Islet of Langerhans (tissue), 1 donor: ENCODE data around the gene RIN3.
A peak's percentile ranks its signal among the peaks of the same experiment; 100 is the strongest.

Experiments
- FAIRE-seq: peaks from one replicate; lab custom pipeline; 2011; peaks lifted over from hg19 to GRCh38; lab: Jason Lieb, UNC

Gene RIN3

GRCh38 chr14:92687681-92688433 lies 174.3 kb downstream of the RIN3 start:
- FAIRE-seq, result no peak

GRCh38 chr14:92688434-92689375 lies 175.1 kb downstream of the RIN3 start:
- no peak for FAIRE-seq

DNA sequence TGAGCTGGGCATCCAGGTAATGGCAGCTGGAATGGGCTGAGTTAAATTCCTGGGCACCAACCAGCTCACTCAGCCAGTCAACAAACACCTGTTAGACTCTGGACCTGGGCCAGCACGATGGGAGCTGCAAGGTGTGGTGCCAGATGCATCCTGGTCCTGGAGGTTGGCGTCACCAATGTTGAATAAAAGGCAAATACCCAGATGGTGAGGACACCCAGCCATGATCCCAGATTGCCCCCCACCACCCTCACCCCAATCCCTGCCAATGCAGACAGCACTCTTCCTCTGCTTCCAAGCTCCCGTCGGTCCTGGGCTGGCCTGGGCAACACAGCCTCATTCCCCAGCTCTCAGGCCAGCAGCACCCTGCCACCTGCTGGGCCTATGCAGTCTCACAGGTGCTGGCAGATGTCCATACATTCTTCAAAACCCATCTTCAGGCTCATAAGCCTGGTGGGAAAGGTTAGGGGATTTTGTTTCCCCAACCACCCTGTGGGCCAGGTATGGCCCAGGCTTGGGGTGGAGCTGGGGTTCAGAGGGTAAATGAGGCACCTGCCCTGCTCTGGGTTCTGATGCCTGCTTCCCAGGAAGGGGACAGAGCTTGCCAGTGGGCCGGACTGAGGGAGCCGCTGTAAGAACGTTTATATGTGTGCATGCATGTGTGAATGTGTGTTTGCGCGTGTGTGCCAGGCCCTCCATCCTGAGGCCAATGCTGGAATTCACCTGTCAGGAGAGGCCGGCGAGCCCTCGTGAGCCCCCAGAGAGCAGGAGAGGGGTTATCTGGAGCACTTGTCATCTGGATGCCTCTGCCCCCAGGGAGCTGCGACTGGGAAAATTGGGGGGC lies 176.8 kb downstream of the RIN3 start:
- peak; percentile 55 for FAIRE-seq

DNA sequence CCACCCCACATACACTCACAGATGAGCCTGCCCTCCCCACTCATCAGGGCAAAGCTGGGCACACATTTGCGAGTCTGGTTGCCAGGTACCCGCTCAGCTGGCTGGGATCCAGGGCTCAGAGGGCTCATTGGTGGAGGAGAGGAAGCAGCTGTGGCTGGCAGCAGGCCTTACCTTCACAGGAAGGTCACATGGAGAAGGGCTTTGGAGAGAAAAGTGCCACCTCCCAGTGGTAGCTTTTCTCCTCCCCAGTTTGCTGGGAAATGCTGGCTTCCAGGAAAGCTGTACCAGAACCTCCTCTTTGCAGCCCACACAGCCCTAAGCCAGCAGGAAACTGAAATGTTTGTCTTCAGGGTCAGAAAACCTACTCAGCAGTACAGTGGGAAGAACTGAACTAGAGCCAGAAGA lies 179.2 kb downstream of the RIN3 start:
- peak; percentile 93 for FAIRE-seq

GRCh38 chr14:92693998-92694795 lies 180.6 kb downstream of the RIN3 start:
- FAIRE-seq, result no peak

DNA sequence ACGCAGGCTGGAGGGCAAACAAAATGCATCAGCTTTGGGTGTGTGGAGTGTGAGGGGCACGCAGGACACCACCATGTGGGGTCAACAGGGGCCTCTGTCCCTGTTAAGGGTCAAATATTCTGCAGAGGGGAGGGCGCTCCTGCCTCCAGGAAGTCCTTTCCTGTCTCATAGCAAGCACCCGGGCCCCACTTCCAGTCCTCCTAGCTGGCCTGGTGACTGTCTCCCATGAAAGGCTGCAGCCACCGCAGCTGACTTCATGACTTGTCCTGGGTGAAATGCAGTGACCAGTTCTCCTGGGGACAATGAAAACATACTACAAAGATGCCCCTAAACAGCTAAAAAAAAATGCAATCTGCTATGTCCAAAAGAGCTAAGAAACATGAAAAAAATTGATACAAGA lies 181.2 kb downstream of the RIN3 start:
- no peak for FAIRE-seq

- no peak for FAIRE-seq
These were observed 182.0 kb downstream of the RIN3 start for GRCh38 chr14:92695562-92695961.

DNA sequence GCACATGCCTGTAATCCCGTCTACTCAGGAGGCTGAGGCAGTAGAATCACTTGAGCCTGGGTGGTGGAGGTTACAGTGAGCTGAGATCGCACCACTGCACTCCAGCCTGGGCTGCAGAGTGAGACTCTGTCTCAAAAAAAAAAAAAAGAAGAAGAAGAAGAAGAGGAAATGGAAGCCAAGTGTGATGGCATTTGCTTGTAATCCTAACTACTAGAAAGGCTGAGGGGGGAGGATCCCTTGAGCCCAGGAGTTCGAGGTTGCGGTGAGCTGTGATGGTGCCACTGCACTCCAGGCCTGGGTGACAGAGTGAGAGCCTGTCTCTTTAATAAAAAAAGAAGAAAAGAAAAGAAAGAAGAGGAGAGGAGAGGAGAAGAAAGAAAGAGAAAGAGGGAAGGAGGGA lies 182.8 kb downstream of the RIN3 start:
- FAIRE-seq, result no peak

GRCh38 chr14:92698393-92698792 lies 184.8 kb downstream of the RIN3 start:
- FAIRE-seq, result no peak

GRCh38 chr14:92701826-92702225 lies 188.2 kb downstream of the RIN3 start:
- no peak for FAIRE-seq

DNA sequence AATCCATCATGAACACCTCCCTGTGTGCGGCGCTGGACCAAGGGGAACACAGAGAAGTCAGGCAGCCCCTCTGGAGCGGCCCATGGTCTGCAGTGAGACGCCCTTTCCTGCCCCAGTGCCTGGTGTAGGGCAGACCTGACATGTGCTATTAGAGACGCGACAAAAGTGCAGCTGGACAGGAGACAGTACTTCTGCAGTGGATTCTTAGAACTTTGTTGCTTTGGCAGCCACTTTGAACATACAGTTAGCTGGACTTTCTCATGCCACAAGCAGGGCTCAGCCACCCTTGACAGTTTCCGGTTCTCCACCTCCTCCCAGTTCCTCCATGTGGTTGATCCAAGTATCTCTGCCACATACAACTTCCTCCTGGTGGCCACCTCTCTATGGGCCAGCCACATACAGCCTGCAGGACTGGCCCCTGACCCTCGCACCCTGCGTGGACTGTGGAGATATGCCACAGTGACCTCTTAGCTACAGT lies 188.9 kb downstream of the RIN3 start:
- FAIRE-seq, result no peak

- no peak for FAIRE-seq
These were observed 189.9 kb downstream of the RIN3 start for GRCh38 chr14:92703516-92703915.

DNA sequence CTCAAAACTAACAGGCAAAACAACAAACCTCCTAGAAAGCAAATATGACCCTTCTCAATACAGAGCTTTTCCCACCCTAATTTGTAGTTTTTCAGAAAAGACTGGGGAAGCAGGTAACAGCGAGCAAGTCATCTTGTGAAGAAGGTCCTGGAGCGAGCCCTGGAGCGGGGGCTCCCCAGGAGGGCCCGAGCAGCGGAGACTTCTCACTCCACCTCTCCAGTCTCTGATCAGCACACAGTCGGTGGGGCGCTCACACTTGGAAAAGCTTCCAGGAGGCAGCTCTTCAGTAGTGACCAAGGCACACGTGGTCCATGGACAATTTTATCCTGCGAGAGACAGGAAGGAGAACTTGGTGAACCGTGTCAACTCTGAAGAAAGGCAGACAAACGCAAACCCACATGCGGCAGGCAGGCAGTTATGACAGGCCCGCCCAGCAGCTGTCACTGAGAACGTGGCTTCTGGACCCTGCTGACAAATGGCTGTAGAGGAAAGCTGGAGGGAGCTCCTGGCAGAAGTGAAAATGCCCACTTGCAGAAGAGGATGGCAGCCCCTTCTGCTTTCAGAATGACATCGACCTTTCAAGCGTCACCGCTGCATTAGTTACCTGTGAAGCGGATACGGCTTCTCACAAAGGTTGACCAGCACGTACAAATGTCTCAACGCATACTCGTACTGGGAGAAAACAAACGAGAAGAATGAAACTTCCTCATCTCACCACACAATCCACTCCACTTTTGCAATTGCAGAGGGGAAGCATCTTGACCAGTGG lies 190.6 kb downstream of the RIN3 start:
- FAIRE-seq, result no peak

GRCh38 chr14:92704821-92705220 lies 191.2 kb downstream of the RIN3 start:
- FAIRE-seq, result no peak

DNA sequence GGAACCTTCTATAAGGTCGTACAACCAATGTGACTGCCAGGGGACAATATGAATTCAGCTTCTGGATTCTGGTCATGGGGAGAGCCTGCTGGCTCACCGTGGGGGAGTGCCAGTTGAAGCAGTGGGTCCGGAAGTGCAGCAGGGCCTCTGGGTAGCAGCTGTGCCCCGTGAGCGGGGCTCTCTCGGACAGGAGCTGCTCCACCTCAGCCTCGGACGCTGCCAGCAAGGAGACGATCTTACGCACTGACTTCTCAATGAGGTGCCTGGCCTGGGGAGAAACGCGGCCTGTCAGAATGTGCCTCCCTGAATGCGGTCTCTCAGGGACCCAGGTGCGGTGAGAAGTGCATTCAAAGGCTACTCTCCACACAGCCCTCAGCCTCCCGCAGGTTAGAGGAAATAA lies 192.8 kb downstream of the RIN3 start:
- FAIRE-seq, result no peak

DNA sequence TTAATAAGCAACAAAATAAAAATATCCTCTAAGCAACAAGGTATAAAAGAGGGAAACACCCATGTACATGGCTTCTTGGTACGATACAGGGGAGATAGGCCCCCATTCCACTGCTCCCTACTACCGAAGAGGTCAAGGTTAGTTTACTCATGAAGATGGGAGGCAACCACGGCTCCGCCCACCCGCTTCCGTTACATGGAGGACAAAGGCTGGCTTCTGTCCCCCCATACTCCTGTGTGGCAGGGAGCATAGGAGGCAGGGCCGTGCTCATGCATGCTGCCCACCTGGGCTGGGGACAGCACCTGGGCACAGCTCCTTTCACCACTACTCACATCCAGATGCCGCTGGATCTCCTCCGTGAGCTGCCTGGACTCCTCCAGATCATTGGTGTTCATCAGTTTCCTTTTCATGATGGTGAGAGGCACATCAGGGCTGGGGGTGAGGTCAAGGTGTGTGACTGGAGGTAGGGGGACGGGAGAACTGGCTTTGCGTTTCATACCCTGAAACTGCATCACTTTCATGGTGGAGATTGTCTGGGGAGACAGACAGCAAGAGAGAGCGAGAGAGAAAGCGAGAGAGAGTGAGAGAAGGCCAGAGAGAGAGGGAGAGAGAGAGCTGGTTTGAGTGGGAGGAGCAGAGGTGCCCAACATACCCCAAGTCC lies 195.9 kb downstream of the RIN3 start:
- no peak for FAIRE-seq

GRCh38 chr14:92710001-92710341 lies 196.4 kb downstream of the RIN3 start:
- FAIRE-seq, result no peak

GRCh38 chr14:92711976-92712653 lies 198.5 kb downstream of the RIN3 start:
- FAIRE-seq, result no peak

DNA sequence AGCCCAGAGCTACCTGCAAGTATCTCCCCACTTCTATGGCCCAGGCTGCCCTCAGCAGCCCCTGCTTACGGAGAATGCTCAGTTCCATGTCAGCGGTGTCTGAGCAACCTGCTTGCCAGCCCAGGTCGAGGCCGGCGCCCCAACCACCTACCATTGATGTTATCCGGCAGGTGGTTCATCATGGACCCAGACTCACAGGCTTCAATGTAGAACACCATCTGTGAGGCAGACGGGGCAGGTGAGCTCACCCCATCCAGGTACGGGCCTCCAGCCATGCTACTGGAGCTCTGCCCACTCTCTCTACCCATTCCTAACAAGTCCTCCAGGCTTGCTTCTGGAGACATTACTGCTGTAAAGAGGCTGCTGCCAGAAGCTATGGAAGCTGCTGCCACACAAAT lies 199.1 kb downstream of the RIN3 start:
- FAIRE-seq, result no peak
